ENCODE results near the gene HMX1. TPM values are rescaled to one million over a fixed set of nuclear protein-coding genes. Genes with fewer than 3 reads are reported as not detected.

Gene HMX1
- total RNA-seq, 4 donors from 2014 or later, result 0.84 TPM; not detected in 3

DNA sequence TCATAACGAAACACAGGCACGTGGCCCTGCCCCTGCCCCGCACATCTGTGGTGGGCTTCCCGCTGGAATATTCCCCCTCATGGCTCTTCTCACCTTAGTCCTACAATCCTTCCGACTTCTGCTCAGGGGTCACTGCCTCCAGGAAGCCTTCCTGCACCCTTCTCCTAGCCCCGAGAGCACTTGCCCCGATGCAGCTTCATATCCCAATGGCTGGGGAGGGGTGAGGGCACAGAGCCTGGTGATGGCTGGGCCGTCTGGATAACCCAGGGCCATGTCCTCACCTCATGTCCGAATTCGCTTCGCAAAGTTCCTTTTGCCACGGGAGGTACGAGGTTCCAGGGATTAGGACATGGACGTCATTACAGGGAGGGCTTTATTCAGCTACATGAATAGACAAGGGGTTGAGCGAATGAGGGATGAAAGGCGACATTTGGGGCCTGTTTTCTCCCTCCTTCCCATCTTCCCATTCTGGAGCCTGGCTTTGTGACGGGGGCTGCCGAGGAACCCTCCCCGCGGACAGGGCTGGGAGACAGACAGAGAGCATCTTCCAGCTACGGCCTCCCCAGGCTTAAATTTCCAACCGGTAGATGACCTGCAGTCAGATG, 35.5 kb upstream of the HMX1 start:
- no peak overlapping the region for H3K4me3 ChIP-seq (ENCODE audit: low read depth, poor library complexity, severe bottlenecking)
- TF ChIP-seq, protein P1, sequence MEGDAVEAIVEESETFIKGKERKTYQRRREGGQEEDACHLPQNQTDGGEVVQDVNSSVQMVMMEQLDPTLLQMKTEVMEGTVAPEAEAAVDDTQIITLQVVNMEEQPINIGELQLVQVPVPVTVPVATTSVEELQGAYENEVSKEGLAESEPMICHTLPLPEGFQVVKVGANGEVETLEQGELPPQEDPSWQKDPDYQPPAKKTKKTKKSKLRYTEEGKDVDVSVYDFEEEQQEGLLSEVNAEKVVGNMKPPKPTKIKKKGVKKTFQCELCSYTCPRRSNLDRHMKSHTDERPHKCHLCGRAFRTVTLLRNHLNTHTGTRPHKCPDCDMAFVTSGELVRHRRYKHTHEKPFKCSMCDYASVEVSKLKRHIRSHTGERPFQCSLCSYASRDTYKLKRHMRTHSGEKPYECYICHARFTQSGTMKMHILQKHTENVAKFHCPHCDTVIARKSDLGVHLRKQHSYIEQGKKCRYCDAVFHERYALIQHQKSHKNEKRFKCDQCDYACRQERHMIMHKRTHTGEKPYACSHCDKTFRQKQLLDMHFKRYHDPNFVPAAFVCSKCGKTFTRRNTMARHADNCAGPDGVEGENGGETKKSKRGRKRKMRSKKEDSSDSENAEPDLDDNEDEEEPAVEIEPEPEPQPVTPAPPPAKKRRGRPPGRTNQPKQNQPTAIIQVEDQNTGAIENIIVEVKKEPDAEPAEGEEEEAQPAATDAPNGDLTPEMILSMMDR (IDR thresholded peaks at IDR 0.05), result no peak
- TF ChIP-seq POLR2A (IDR thresholded peaks at IDR 0.05), result no peak
- WGBS, 2 donors, result 73 to 80% methylated on average over 22 of the region's 22 CpGs
- intact Hi-C loops (cut with DNase I; ENCODE audit: low total_unique reads), result no loop called here
- peak in 1 of 2 donors; percentile 49 for DNase-seq (ENCODE audit: low spot score in 2 of 2)

DNA sequence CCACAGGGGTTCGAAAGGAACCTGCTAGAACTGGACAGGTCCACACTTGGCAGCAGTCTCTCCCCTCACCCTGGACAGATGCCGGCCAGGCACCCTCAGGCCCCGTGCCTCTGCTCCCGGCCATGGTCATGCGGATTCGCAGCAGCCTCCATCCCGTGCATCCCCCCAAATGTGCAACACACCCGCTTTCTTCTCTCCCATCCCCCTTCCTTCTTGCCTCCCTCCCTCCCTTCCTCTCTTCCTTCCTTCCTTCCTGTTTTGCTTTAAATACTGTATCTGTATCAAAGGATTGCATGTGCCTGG, 35.0 kb upstream of the HMX1 start:
- H3K4me3 ChIP-seq (ENCODE audit: low read depth, poor library complexity, severe bottlenecking), result no peak overlapping the region
- no peak for TF ChIP-seq POLR2A (IDR thresholded peaks at IDR 0.05)
- TF ChIP-seq, protein P1 (IDR thresholded peaks at IDR 0.05), result no peak
- peak in 1 of 2 donors; percentile 57 for DNase-seq (ENCODE audit: low spot score in 2 of 2)
- 65 to 70% methylated on average over 7 to 8 of the region's 8 CpGs for WGBS, 2 donors
- intact Hi-C loops (cut with DNase I; ENCODE audit: low total_unique reads), result no loop called here

DNA sequence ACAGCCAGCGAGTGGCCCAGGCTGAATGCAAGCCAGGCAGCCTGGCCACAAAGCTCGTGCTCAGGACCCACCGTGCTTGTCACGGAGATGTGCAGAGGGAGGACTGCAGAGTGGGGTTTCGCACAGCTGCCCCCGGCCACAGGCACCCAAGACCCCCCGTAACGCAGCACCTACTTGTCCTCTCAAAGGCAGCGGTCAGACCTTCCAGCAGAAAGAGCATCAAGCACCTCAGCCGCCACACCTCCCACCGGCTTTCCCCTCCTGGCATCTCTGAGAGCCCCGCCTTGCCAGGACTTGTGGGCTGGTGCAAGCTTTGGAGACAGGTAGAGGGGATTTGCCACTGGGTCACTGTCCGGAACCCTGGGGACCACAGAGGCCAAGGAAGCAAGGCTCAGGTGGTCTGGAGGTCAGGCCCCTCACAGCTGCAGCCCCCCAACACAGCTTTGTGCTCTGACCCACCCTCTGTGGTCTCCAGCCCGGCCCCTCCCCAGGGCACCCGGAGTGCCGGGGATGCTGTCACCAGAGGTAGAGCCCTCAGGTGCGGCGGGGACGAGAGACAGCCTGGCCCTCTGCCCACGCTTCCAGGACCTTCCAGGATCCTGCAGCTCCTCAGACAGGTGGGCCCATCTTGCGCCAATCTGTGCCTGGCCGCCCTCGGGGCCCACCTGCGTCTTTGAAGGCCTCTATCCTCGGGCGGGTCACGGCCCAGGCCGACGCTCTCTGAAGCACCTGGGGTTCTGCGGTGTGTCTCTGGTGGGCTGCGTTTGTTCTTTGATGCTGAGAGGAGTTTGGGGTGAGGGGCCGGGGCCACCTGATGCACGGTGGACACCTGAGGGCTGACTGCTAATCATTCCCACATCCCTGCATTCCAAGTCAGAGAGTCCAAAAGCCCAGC, 34.4 kb upstream of the HMX1 start:
- TF ChIP-seq, protein P1 (IDR thresholded peaks at IDR 0.05), result no peak
- TF ChIP-seq POLR2A (IDR thresholded peaks at IDR 0.05), result no peak
- 75 to 84% methylated on average over 22 to 29 of the region's 33 CpGs for WGBS, 2 donors
- DNase-seq (ENCODE audit: low spot score in 2 of 2), result peak in 1 of 2 donors; percentile 72
- no peak overlapping the region for H3K4me3 ChIP-seq (ENCODE audit: low read depth, poor library complexity, severe bottlenecking)
- intact Hi-C loops (cut with DNase I; ENCODE audit: low total_unique reads), result no loop called here

DNA sequence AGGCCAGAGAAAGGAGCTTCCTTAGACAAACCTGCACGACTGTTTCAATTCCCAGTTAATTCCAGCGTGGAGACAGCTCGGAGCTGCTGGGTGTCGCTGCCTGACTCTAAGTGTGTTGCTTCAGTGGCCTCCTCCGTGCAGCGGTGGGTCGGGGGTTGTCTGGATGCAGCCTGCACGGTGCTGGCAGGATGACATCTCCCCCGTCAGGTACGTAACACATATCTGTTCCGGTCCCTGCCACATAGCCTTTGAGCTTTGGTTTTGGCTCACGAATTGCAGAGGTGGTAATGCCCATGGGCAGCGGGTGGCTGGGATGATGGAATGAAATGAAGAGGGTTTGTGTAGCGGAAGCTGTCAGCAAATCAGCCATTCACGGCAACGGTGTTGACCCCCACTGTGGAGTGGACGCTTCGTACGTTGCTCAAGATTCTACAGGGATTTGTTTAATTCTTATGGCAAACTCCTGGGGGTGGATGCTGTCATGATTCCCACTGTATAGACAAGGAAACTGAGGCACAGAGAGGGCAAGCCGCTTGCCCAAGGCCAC, 33.7 kb upstream of the HMX1 start:
- intact Hi-C loops (cut with DNase I; ENCODE audit: low total_unique reads), result no loop called here
- WGBS, 2 donors, result 76 to 83% methylated on average over 20 of the region's 20 CpGs
- TF ChIP-seq POLR2A (IDR thresholded peaks at IDR 0.05), result no peak
- TF ChIP-seq, protein P1 (IDR thresholded peaks at IDR 0.05), result no peak
- no peak overlapping the region for H3K4me3 ChIP-seq (ENCODE audit: low read depth, poor library complexity, severe bottlenecking)
- peak in 1 of 2 donors; percentile 76 for DNase-seq (ENCODE audit: low spot score in 2 of 2)

DNA sequence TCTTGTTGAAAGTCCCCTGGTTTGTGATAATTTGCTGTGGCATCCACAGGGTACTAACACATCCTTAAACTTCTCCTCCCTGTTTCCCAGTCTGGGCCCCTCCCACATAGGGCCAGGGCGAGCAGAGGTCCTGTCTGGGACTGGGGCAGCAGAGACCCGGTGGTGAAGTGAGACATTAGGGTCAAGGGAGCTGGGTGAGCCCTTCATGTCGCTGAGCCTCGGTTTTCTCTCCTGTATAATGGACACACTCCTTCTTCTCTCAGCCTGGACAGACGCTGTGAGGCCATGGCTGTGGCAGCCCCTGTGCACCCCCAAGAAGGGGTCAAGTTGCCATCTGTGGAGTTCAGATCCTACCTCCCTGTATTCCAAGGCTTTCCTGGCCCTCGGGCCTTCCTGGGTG, 33.0 kb upstream of the HMX1 start:
- intact Hi-C loops (cut with DNase I; ENCODE audit: low total_unique reads), result no loop called here
- WGBS, 2 donors, result 72 to 82% methylated on average over 6 of the region's 6 CpGs
- no peak for TF ChIP-seq POLR2A (IDR thresholded peaks at IDR 0.05)
- TF ChIP-seq, protein P1 (IDR thresholded peaks at IDR 0.05), result no peak
- no peak for DNase-seq (ENCODE audit: low spot score in 2 of 2)
- H3K4me3 ChIP-seq (ENCODE audit: low read depth, poor library complexity, severe bottlenecking), result no peak overlapping the region
